T-helper 17 cell (primary cell): ENCODE data around the gene COMMD1. TPM values are rescaled to one million over a fixed set of nuclear protein-coding genes. Genes with fewer than 3 reads are reported as not detected.
"Not testable (repeated sequence)": the region's sequence is repeated elsewhere in the genome, so short reads cannot be mapped to it uniquely, and the experiment has no call there.

Experiments used
- ATAC-seq: fragments of 150-1000 bp; cut with Tn5 transposase; 2 replicates; pipeline ENCODE4 v1.10.0; 2021; ENCODE audit warnings: mild to moderate bottlenecking, moderate library complexity
- DNase-seq, 3 donors: peaks; one replicate each; pipeline versions ENCODE4 v3.0.0 to v3.0.0-alpha.2; 2020 to 2021
- H3K9me3 ChIP-seq: one replicate; pipeline ENCODE4 v1.7.0; 2013; ENCODE audit warnings: low read length, mild to moderate bottlenecking; ENCODE audit not compliant: control insufficient read depth, poor library complexity, severe bottlenecking
- H3K27ac Mint-ChIP-seq: one replicate; pipeline ENCODE4 v1.8.0; 2022; ENCODE audit warnings: mild to moderate bottlenecking, moderate library complexity, mixed read lengths
- H3K27me3 Mint-ChIP-seq: one replicate; pipeline ENCODE4 v1.8.0; 2022; ENCODE audit warnings: mixed read lengths
- H3K36me3 Mint-ChIP-seq: one replicate; pipeline ENCODE4 v1.8.0; 2022; ENCODE audit warnings: low read depth, mixed read lengths
- H3K4me1 Mint-ChIP-seq: one replicate; pipeline ENCODE4 v1.8.0; 2022; ENCODE audit warnings: mild to moderate bottlenecking, mixed read lengths
- H3K4me3 Mint-ChIP-seq: one replicate; pipeline ENCODE4 v1.8.0; 2022; ENCODE audit warnings: mild to moderate bottlenecking, moderate library complexity, mixed read lengths
- total RNA-seq, 4 donors: library from RNA in 2 of 4; stranded (reverse) in 2 of 4; gene quantifications; one replicate each; pipeline ENCODE4 v1.2.3 and lab custom pipeline; 2022 to 2026

Gene COMMD1
- total RNA-seq, 2 donors from 2014 or later, result 21.5 to 23.8 TPM

- H3K27ac Mint-ChIP-seq, result no peak overlapping the region
- no peaks in the 10 kb centered on the region for H3K9me3 ChIP-seq
- H3K4me1 Mint-ChIP-seq, result peaks cover 4% of the 10 kb centered on the region
- H3K4me3 Mint-ChIP-seq, result no peak overlapping the region
- ATAC-seq (no peak), DNase-seq (no peak)
- no peaks in the 10 kb centered on the region for H3K27me3 Mint-ChIP-seq
- H3K36me3 Mint-ChIP-seq, result peaks cover 2% of the 10 kb centered on the region
Observed at GRCh38 chr2:61995065-61995464, 89.6 kb downstream of the COMMD1 start.

GRCh38 chr2:61995515-61995914 lies 90.0 kb downstream of the COMMD1 start:
- no peaks in the 10 kb centered on the region for H3K27me3 Mint-ChIP-seq
- DNase-seq (no peak), ATAC-seq (no peak)
- no peak overlapping the region for H3K4me3 Mint-ChIP-seq
- no peaks in the 10 kb centered on the region for H3K9me3 ChIP-seq
- peaks cover 4% of the 10 kb centered on the region for H3K4me1 Mint-ChIP-seq
- H3K27ac Mint-ChIP-seq, result no peak overlapping the region
- peaks cover 2% of the 10 kb centered on the region for H3K36me3 Mint-ChIP-seq

GRCh38 chr2:61998426-61998825 lies 93.0 kb downstream of the COMMD1 start:
- no peaks in the 10 kb centered on the region for H3K9me3 ChIP-seq
- no peaks in the 10 kb centered on the region for H3K27me3 Mint-ChIP-seq
- no peaks in the 10 kb centered on the region for H3K36me3 Mint-ChIP-seq
- DNase-seq (no peak), ATAC-seq (no peak)
- H3K4me3 Mint-ChIP-seq, result no peak overlapping the region
- no peaks in the 10 kb centered on the region for H3K4me1 Mint-ChIP-seq
- H3K27ac Mint-ChIP-seq, result no peak overlapping the region

- H3K4me1 Mint-ChIP-seq, result no peaks in the 10 kb centered on the region
- H3K27ac Mint-ChIP-seq, result no peak overlapping the region
- ATAC-seq (no peak), DNase-seq (no peak)
- H3K27me3 Mint-ChIP-seq, result no peaks in the 10 kb centered on the region
- H3K36me3 Mint-ChIP-seq, result no peaks in the 10 kb centered on the region
- no peak overlapping the region for H3K4me3 Mint-ChIP-seq
- H3K9me3 ChIP-seq, result no peaks in the 10 kb centered on the region
Observed at GRCh38 chr2:62000538-62000937, 95.1 kb downstream of the COMMD1 start.

GRCh38 chr2:62001431-62001830 lies 96.0 kb downstream of the COMMD1 start:
- H3K27me3 Mint-ChIP-seq, result no peaks in the 10 kb centered on the region
- no peaks in the 10 kb centered on the region for H3K4me1 Mint-ChIP-seq
- DNase-seq (no peak), ATAC-seq (no peak)
- no peak overlapping the region for H3K4me3 Mint-ChIP-seq
- no peak overlapping the region for H3K27ac Mint-ChIP-seq
- H3K36me3 Mint-ChIP-seq, result no peaks in the 10 kb centered on the region
- no peaks in the 10 kb centered on the region for H3K9me3 ChIP-seq

GRCh38 chr2:62004428-62004827 lies 99.0 kb downstream of the COMMD1 start:
- DNase-seq, H3K4me3 Mint-ChIP-seq, H3K36me3 Mint-ChIP-seq, H3K4me1 Mint-ChIP-seq, ATAC-seq, H3K27me3 Mint-ChIP-seq, H3K9me3 ChIP-seq, H3K27ac Mint-ChIP-seq: not testable (repeated sequence)

GRCh38 chr2:62007555-62007954 lies 102.1 kb downstream of the COMMD1 start:
- Mint-ChIP-seq H3K27me3 (no peaks in the 10 kb centered on the region), H3K4me3 (no peak overlapping the region), H3K4me1 (peaks cover 13% of the 10 kb centered on the region), H3K36me3 (peaks cover 9% of the 10 kb centered on the region), H3K27ac (no peak overlapping the region)
- DNase-seq (no peak), ATAC-seq (no peak)
- no peaks in the 10 kb centered on the region for H3K9me3 ChIP-seq

- ATAC-seq, result no peak
- H3K9me3 ChIP-seq, result no peaks in the 10 kb centered on the region
- Mint-ChIP-seq H3K4me1 (peaks cover 16% of the 10 kb centered on the region), H3K27me3 (no peaks in the 10 kb centered on the region), H3K27ac (peak overlapping the region; percentile 14), H3K36me3 (peaks cover 13% of the 10 kb centered on the region), H3K4me3 (no peak overlapping the region)
- no peak for DNase-seq
Observed at GRCh38 chr2:62010632-62011256, 105.3 kb downstream of the COMMD1 start.

- no peak for ATAC-seq
- H3K4me3 Mint-ChIP-seq, result no peak overlapping the region
- DNase-seq, result no peak
- H3K27ac Mint-ChIP-seq, result peak overlapping the region; percentile 8
- H3K36me3 Mint-ChIP-seq, result peaks cover 13% of the 10 kb centered on the region
- peaks cover 16% of the 10 kb centered on the region for H3K4me1 Mint-ChIP-seq
- H3K9me3 ChIP-seq, result no peaks in the 10 kb centered on the region
- no peaks in the 10 kb centered on the region for H3K27me3 Mint-ChIP-seq
Observed at GRCh38 chr2:62013641-62014040, 108.2 kb downstream of the COMMD1 start.

- DNase-seq, result no peak
- Mint-ChIP-seq H3K4me3 (no peak overlapping the region), H3K27me3 (no peaks in the 10 kb centered on the region), H3K36me3 (peaks cover 13% of the 10 kb centered on the region), H3K27ac (no peak overlapping the region), H3K4me1 (peaks cover 16% of the 10 kb centered on the region)
- H3K9me3 ChIP-seq, result no peaks in the 10 kb centered on the region
- no peak for ATAC-seq
Observed at GRCh38 chr2:62014102-62014501, 108.6 kb downstream of the COMMD1 start.

- no peaks in the 10 kb centered on the region for H3K9me3 ChIP-seq
- H3K4me1 Mint-ChIP-seq, result peaks cover 6% of the 10 kb centered on the region
- ATAC-seq, result no peak
Observed at GRCh38 chr2:62016957-62017356, 111.5 kb downstream of the COMMD1 start.

GRCh38 chr2:62029910-62030309 lies 124.4 kb downstream of the COMMD1 start:
- H3K4me1 Mint-ChIP-seq, result peaks cover 2% of the 10 kb centered on the region
- H3K36me3 Mint-ChIP-seq, result no peaks in the 10 kb centered on the region
- DNase-seq (no peak), ATAC-seq (no peak)
- no peaks in the 10 kb centered on the region for H3K9me3 ChIP-seq
- no peak overlapping the region for H3K27ac Mint-ChIP-seq
- H3K4me3 Mint-ChIP-seq, result no peak overlapping the region
- no peaks in the 10 kb centered on the region for H3K27me3 Mint-ChIP-seq

More at GRCh38 chr2:62016957-62017356, 111.5 kb downstream of the COMMD1 start:
- H3K4me3 Mint-ChIP-seq, result no peak overlapping the region
- H3K27me3 Mint-ChIP-seq, result no peaks in the 10 kb centered on the region
- no peak overlapping the region for H3K27ac Mint-ChIP-seq
- H3K36me3 Mint-ChIP-seq, result peaks cover 5% of the 10 kb centered on the region
- DNase-seq, result no peak

- Mint-ChIP-seq H3K4me1 (peaks cover 2% of the 10 kb centered on the region), H3K4me3 (no peak overlapping the region), H3K27ac (no peak overlapping the region), H3K27me3 (no peaks in the 10 kb centered on the region), H3K36me3 (no peaks in the 10 kb centered on the region)
- H3K9me3 ChIP-seq, result no peaks in the 10 kb centered on the region
- ATAC-seq (no peak), DNase-seq (no peak)
Observed at GRCh38 chr2:62030902-62031301, 125.4 kb downstream of the COMMD1 start.

GRCh38 chr2:62032096-62032495 lies 126.6 kb downstream of the COMMD1 start:
- no peak overlapping the region for H3K4me3 Mint-ChIP-seq
- H3K4me1 Mint-ChIP-seq, result peaks cover 2% of the 10 kb centered on the region
- DNase-seq, result no peak
- H3K27ac Mint-ChIP-seq, result no peak overlapping the region
- H3K27me3 Mint-ChIP-seq, result no peaks in the 10 kb centered on the region
- ATAC-seq, result no peak
- no peaks in the 10 kb centered on the region for H3K9me3 ChIP-seq
- H3K36me3 Mint-ChIP-seq, result no peaks in the 10 kb centered on the region
